ENCODE results near the gene LRRC73. TPM values are rescaled to one million over a fixed set of nuclear protein-coding genes. Genes with fewer than 3 reads are reported as not detected.

Gene LRRC73
- total and polyA plus RNA-seq, 9 of the 15 experiments (the other 6 are each of a cell fraction or from before 2014, with no cell fraction given): 0.07 to 0.55 (median 0.16) TPM; not detected in 3

DNA sequence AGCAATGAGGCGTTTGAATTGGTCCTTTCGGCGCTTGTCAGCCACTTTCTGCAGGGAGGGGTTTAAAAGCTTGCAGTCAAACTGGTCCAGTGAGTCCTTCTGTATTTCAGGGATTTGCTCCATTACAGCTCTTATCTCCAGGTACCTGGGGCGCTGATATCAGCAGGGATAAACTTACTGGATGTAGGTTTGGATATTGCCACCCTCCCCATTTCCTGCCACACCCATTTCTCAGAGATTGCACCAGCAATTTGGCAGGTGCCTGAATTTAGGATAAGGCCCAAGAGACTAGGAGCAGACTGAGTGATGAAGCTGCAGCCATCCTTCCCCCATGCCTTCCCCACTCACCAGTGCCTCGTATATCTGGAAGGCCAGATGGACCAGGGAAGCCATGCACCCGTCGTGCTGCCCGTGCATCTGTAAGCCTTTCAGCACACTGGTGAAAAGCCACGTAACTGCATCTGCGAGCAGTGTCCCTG is 14.4 kb upstream of the LRRC73 start (continued):
- TF ChIP-seq, protein P1, sequence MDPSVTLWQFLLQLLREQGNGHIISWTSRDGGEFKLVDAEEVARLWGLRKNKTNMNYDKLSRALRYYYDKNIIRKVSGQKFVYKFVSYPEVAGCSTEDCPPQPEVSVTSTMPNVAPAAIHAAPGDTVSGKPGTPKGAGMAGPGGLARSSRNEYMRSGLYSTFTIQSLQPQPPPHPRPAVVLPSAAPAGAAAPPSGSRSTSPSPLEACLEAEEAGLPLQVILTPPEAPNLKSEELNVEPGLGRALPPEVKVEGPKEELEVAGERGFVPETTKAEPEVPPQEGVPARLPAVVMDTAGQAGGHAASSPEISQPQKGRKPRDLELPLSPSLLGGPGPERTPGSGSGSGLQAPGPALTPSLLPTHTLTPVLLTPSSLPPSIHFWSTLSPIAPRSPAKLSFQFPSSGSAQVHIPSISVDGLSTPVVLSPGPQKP (CRISPR knock-in tag; IDR thresholded peaks at IDR 0.05): no peak
- TF ChIP-seq GABPB2 (CRISPR knock-in tag; conservative IDR thresholded peaks at IDR 0.05): no peak
- TF ChIP-seq ARNT (IDR thresholded peaks at IDR 0.05): no peak
- peak in 1 of 2 experiments; percentile 77; a peak in 2 of 4 replicates for TF ChIP-seq RCOR1 (IDR thresholded peaks at IDR 0.05; ENCODE audit: borderline replicate concordance in 1 of 2, low read depth in 2 of 2, low read length in 2 of 2)
- TF ChIP-seq ZBTB17 (CRISPR knock-in tag; IDR thresholded peaks at IDR 0.05): no peak
- TF ChIP-seq CHAMP1 (IDR thresholded peaks at IDR 0.05): no peak
- TF ChIP-seq HEY1 (CRISPR knock-in tag; IDR thresholded peaks at IDR 0.05; ENCODE audit: borderline replicate concordance): no peak
- TF ChIP-seq CTBP1 (IDR thresholded peaks at IDR 0.05; ENCODE audit: borderline replicate concordance): peak; percentile 94
- peak; percentile 34; the same call in 1 of the 2 replicates for TF ChIP-seq DPF2 (IDR thresholded peaks at IDR 0.05)
- no peak for TF ChIP-seq BRD9 (IDR thresholded peaks at IDR 0.05; ENCODE audit: low read depth, partially characterized antibody)
- no peak for TF ChIP-seq ZNF146 (CRISPR knock-in tag; IDR thresholded peaks at IDR 0.05; ENCODE audit: unreplicated experiment)
- no peak for TF ChIP-seq MCM5 (IDR thresholded peaks at IDR 0.05; ENCODE audit: low read depth)
- TF ChIP-seq HNRNPK (IDR thresholded peaks at IDR 0.05; ENCODE audit: low read depth, low read length, poor library complexity, severe bottlenecking): no peak
- TF ChIP-seq, protein P2, sequence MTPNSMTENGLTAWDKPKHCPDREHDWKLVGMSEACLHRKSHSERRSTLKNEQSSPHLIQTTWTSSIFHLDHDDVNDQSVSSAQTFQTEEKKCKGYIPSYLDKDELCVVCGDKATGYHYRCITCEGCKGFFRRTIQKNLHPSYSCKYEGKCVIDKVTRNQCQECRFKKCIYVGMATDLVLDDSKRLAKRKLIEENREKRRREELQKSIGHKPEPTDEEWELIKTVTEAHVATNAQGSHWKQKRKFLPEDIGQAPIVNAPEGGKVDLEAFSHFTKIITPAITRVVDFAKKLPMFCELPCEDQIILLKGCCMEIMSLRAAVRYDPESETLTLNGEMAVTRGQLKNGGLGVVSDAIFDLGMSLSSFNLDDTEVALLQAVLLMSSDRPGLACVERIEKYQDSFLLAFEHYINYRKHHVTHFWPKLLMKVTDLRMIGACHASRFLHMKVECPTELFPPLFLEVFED (CRISPR knock-in tag; conservative IDR thresholded peaks at IDR 0.05): no peak
- 0 out of 2 replicates have a peak, but pooled peaks have one; percentile 25 for TF ChIP-seq RBFOX2 (IDR thresholded peaks at IDR 0.05; ENCODE audit: low read depth, low read length)
- no peak for TF ChIP-seq SRSF3 (IDR thresholded peaks at IDR 0.05; ENCODE audit: insufficient read depth, low read length)
- TF ChIP-seq CTCF (IDR thresholded peaks at IDR 0.05 in 2 of 3, conservative IDR thresholded peaks at IDR 0.05 in 1 of 3; ENCODE audit: insufficient read depth in 2 of 3, low read depth in 1 of 3, low read length in 3 of 3): no peak
- TF ChIP-seq XRCC5 (IDR thresholded peaks at IDR 0.05; ENCODE audit: low read depth, low read length): no peak
- no peak for TF ChIP-seq ZSCAN32 (CRISPR knock-in tag; IDR thresholded peaks at IDR 0.05)
- no peak for TF ChIP-seq ILF3 (IDR thresholded peaks at IDR 0.05; ENCODE audit: borderline replicate concordance)
- TF ChIP-seq FOXK2 (conservative IDR thresholded peaks at IDR 0.05 in 1 of 2, IDR thresholded peaks at IDR 0.05 in 1 of 2; ENCODE audit: low read depth in 2 of 2): no peak
- TF ChIP-seq HNRNPH1 (optimal IDR thresholded peaks at IDR 0.05; ENCODE audit: low read depth, low read length): no peak
- TF ChIP-seq ZNF778 (CRISPR knock-in tag; IDR thresholded peaks at IDR 0.05): no peak
- TF ChIP-seq ZNF408 (CRISPR knock-in tag; IDR thresholded peaks at IDR 0.05; ENCODE audit: low read depth): no peak

Measured in K562 (cell line).